Sigmoid colon (tissue), 7 donors: ENCODE results near the gene GREM2. TPM values are rescaled to one million over a fixed set of nuclear protein-coding genes. Genes with fewer than 3 reads are reported as not detected.
A peak's percentile ranks its signal among the peaks of the same experiment; 100 is the strongest.

Source experiments
- DNase-seq: peaks from one replicate; pipeline ENCODE4 v3.0.0-alpha.2; 2019
- H3K27ac ChIP-seq, 4 donors: fragments of 200-600 bp; sonication (generic); one replicate each; pipeline ENCODE4 v1.5.1; 2016 to 2019; ENCODE audit warnings: mild to moderate bottlenecking in 1 of 4
- H3K27me3 ChIP-seq, 3 donors: fragments of 200-600 bp; sonication (generic); one replicate each; pipeline ENCODE4 v1.5.1; 2019; ENCODE audit warnings: mild to moderate bottlenecking in 1 of 3
- H3K36me3 ChIP-seq, 4 donors: fragments of 200-600 bp; sonication (generic); one replicate each; pipeline ENCODE4 v1.5.1; 2016 to 2019
- H3K4me1 ChIP-seq, 4 donors: fragments of 200-600 bp; sonication (generic); one replicate each; pipeline ENCODE4 v1.5.1; 2017 to 2019
- H3K4me3 ChIP-seq, 4 donors: fragments of 200-600 bp; sonication (generic); one replicate each; pipeline ENCODE4 v1.5.1; 2017 to 2019; ENCODE audit warnings: mild to moderate bottlenecking in 2 of 4, moderate library complexity in 1 of 4
- H3K9me3 ChIP-seq, 4 donors: fragments of 200-600 bp in 3 of 4; sonication (generic) in 3 of 4; one replicate each; pipeline versions ENCODE4 v1.5.1 to v1.6.1; 2013 to 2019
- EP300 ChIP-seq, 4 donors: sonication (generic); formaldehyde crosslinking; IDR thresholded peaks; one replicate each; pipeline ENCODE4 v1.6.1; 2017; ENCODE audit warnings: antibody characterized with exemption in 4 of 4
- POLR2A ChIP-seq, 2 donors: fragments of 450-650 bp; IDR thresholded peaks; one replicate each; pipeline ENCODE4 v1.6.1; 2016; ENCODE audit warnings: antibody characterized with exemption in 2 of 2, mild to moderate bottlenecking in 2 of 2, moderate library complexity in 2 of 2
- POLR2AphosphoS5 ChIP-seq, 4 donors: sonication (generic); formaldehyde crosslinking; IDR thresholded peaks; one replicate each; pipeline ENCODE4 v1.6.1; 2017; ENCODE audit warnings: antibody characterized with exemption in 4 of 4
- WGBS, 2 donors: extraction: QIAGEN DNeasy Blood & Tissue Kit; methylation state at CpG; one replicate each; pipeline ENCODE4 v1.1.7; 2013; 5-methylcytosine and 5-hydroxymethylcytosine counted together
- intact Hi-C: fragments of 100-400 bp; cut with DNase I; formaldehyde crosslinking; loops from one replicate; pipeline ENCODE4 v1.15.1; 2023
- polyA plus RNA-seq, 3 donors: library from polyadenylated mRNA; stranded (reverse); fragments of 200-250 nt; gene quantifications; one replicate each; pipeline ENCODE4 v1.2.3, GENCODE V29; 2013
- total RNA-seq, 4 donors: library from RNA; depleted of rRNA; stranded (reverse); fragments of >200 nt; gene quantifications; one replicate each; pipeline ENCODE4 v1.1.0, GENCODE V29; 2016
- TF ChIP-seq, protein P1 (sequence below), 4 experiments: fragments of 450-650 bp in 3 of 4; fragments of 200-600 bp in 1 of 4; IDR thresholded peaks; one replicate each; pipeline ENCODE4 v1.5.1; 2016 to 2019; ENCODE audit warnings: antibody characterized with exemption in 4 of 4, mild to moderate bottlenecking in 3 of 4, moderate library complexity in 2 of 4
- donor health status: healthy with polysubstance abuse.
- donor health status: Bipolar disorder and iron deficiency.
- donor health status: healthy.

Gene GREM2
- total and polyA plus RNA-seq, 7 donors = 0.46 to 18.7 (median 9.4) TPM

DNA sequence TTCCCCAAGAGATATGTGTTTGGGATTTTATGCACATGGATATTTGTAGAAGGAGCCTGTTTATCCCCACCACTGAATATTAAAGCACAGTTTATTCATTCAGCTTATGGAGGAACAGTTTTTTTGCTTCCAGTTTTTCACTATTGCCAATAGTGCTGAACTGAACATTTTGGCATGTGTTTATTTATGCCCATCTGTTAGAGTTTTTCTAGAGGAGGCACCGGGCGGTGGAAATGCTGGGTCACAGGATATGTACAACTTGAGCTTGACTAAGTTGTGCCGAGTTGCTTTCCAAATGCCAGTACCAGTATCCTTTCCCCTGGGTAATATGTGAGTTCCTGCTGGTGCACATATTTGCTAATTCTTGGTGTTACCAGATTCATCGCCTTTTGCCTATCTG lies 111.3 kb downstream of the GREM2 start:
- no peaks in the 10 kb centered on the region for H3K9me3 ChIP-seq
- DNase-seq = no peak
- 91 to 94% methylated on average over 4 of the region's 4 CpGs for WGBS, 2 donors
- H3K36me3 ChIP-seq = no peaks in the 10 kb centered on the region
- intact Hi-C loops = no loop called here
- no peak overlapping the region for H3K4me3 ChIP-seq
- TF ChIP-seq POLR2A (IDR thresholded peaks at IDR 0.05) (no peak), POLR2AphosphoS5 (IDR thresholded peaks at IDR 0.05) (no peak), EP300 (IDR thresholded peaks at IDR 0.05) (no peak)
- TF ChIP-seq, protein P1, sequence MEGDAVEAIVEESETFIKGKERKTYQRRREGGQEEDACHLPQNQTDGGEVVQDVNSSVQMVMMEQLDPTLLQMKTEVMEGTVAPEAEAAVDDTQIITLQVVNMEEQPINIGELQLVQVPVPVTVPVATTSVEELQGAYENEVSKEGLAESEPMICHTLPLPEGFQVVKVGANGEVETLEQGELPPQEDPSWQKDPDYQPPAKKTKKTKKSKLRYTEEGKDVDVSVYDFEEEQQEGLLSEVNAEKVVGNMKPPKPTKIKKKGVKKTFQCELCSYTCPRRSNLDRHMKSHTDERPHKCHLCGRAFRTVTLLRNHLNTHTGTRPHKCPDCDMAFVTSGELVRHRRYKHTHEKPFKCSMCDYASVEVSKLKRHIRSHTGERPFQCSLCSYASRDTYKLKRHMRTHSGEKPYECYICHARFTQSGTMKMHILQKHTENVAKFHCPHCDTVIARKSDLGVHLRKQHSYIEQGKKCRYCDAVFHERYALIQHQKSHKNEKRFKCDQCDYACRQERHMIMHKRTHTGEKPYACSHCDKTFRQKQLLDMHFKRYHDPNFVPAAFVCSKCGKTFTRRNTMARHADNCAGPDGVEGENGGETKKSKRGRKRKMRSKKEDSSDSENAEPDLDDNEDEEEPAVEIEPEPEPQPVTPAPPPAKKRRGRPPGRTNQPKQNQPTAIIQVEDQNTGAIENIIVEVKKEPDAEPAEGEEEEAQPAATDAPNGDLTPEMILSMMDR (IDR thresholded peaks at IDR 0.05) = no peak
- H3K27me3 ChIP-seq = no peaks in the 10 kb centered on the region
- H3K27ac ChIP-seq = no peak overlapping the region
- H3K4me1 ChIP-seq = peaks cover 0 to 12% (median 8%) of the 10 kb centered on the region in 4 donors

DNA sequence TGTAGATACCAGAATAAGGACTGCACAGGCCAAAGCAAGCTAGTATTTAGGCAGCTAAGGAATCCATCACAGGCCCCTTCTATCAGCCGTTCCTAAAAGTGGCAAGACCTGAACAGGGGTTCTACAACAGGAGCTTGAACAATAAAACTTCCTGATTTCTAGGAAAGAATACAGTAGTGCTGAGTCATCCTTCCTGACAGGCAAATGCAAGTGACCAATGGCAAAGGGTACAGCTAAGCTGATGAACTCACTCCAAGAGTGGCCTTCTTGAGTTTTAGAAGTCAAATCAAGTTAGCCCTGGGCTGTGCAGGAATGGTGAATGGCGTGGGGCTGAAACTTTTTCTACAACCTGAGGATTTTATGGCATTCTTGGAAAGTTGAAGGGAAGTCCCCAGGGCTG lies 112.9 kb downstream of the GREM2 start:
- Histone ChIP-seq H3K4me1 (peaks cover 0 to 12% (median 8%) of the 10 kb centered on the region in 4 donors), H3K4me3 (no peak overlapping the region), H3K9me3 (no peaks in the 10 kb centered on the region), H3K36me3 (no peaks in the 10 kb centered on the region), H3K27me3 (no peaks in the 10 kb centered on the region), H3K27ac (peak overlapping the region in 2 of 4 donors; percentile 40 to 43)
- intact Hi-C loops = no loop called here
- WGBS, 2 donors = 54 to 74% methylated on average over 2 of the region's 2 CpGs
- no peak for DNase-seq
- TF ChIP-seq POLR2A (IDR thresholded peaks at IDR 0.05) (no peak), EP300 (IDR thresholded peaks at IDR 0.05) (no peak), POLR2AphosphoS5 (IDR thresholded peaks at IDR 0.05) (no peak)
- TF ChIP-seq, protein P1 (IDR thresholded peaks at IDR 0.05) = no peak

DNA sequence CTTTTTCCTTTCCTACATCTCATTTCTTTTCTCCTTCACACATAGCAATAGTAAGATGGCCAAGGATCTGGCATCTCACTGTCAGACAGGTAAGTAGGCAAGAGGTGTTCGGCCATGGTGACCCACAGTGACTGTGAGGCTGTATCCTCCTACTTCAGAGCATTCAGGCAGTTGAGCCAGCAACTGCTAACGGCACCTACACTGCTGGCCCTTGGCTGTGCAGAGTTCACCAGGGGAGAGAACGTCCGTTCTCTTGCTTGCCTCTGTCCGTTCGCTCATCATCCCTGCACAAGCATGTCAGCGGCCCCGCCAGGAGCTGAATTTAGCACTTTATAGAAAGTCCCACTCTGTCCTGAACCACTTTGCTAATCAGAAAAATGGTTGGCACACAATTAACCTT lies 113.6 kb downstream of the GREM2 start:
- Histone ChIP-seq H3K4me1 (peaks cover 0 to 12% (median 8%) of the 10 kb centered on the region in 4 donors), H3K9me3 (no peaks in the 10 kb centered on the region), H3K27ac (peak overlapping the region in 1 of 4 donors; percentile 40), H3K36me3 (no peaks in the 10 kb centered on the region), H3K27me3 (no peaks in the 10 kb centered on the region), H3K4me3 (no peak overlapping the region)
- 94 to 97% methylated on average over 8 of the region's 8 CpGs for WGBS, 2 donors
- DNase-seq = no peak
- no peak for TF ChIP-seq POLR2AphosphoS5 (IDR thresholded peaks at IDR 0.05)
- TF ChIP-seq, protein P1 (IDR thresholded peaks at IDR 0.05) = no peak
- no peak for TF ChIP-seq EP300 (IDR thresholded peaks at IDR 0.05)
- TF ChIP-seq POLR2A (IDR thresholded peaks at IDR 0.05) = no peak
- intact Hi-C loops = no loop called here

DNA sequence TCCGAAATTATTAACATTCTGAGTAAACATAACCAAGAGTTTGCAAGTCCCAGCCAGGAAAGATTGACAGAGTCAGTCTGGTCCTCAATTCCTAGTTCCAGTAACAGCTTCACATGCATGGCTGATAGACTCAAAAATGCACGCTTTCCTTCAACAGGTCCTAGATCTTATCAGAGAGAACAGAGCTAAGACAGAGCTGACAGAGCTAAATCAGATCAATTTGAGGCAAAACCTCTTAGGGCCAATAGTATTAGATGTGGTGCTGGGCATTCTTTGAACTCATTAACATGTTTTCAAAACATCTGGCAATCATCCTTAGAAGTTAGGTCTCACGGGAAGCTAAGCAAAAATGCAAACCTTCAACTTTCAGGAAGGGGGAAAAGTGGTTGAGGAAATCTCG lies 114.0 kb downstream of the GREM2 start:
- peaks cover 0 to 3% (median 0%) of the 10 kb centered on the region in 4 donors for H3K36me3 ChIP-seq
- no peak overlapping the region for H3K4me3 ChIP-seq
- no peaks in the 10 kb centered on the region for H3K27me3 ChIP-seq
- TF ChIP-seq, protein P1 (IDR thresholded peaks at IDR 0.05) = no peak
- TF ChIP-seq POLR2A (IDR thresholded peaks at IDR 0.05) = no peak
- no peak for TF ChIP-seq EP300 (IDR thresholded peaks at IDR 0.05)
- no peak for TF ChIP-seq POLR2AphosphoS5 (IDR thresholded peaks at IDR 0.05)
- no peak overlapping the region for H3K27ac ChIP-seq
- H3K9me3 ChIP-seq = no peaks in the 10 kb centered on the region
- peaks cover 0 to 12% (median 8%) of the 10 kb centered on the region in 4 donors for H3K4me1 ChIP-seq
- no peak for DNase-seq
- WGBS, 2 donors = 67 to 87% methylated on average over 4 of the region's 4 CpGs
- intact Hi-C loops = no loop called here

DNA sequence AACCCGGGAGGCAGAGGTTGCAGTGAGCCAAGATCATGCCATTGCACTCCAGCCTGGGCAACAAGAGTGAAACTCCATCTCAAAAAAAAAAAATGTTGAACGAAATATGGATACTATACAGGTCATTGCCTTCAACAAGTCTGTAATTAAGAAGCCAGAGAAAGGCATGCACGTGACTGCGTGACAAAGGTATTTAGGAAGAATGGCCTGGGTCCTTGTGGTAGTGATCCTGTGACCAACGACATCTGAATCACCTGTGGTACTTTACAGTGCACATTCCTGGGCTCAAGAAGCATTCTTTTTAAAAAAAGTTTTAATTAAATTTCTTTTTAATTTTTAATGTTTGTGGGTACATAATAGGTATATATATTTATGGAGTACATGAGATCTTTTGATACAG lies 115.0 kb downstream of the GREM2 start:
- Histone ChIP-seq H3K36me3 (peaks cover 0 to 10% (median 0%) of the 10 kb centered on the region in 4 donors), H3K4me3 (no peak overlapping the region), H3K27ac (no peak overlapping the region), H3K27me3 (no peaks in the 10 kb centered on the region), H3K4me1 (peaks cover 0 to 12% (median 8%) of the 10 kb centered on the region in 4 donors), H3K9me3 (no peaks in the 10 kb centered on the region)
- DNase-seq = no peak
- WGBS, 2 donors = 94 to 95% methylated on average over 5 of the region's 5 CpGs
- intact Hi-C loops = no loop called here
- TF ChIP-seq EP300 (IDR thresholded peaks at IDR 0.05) (no peak), POLR2AphosphoS5 (IDR thresholded peaks at IDR 0.05) (no peak), POLR2A (IDR thresholded peaks at IDR 0.05) (no peak)
- TF ChIP-seq, protein P1 (IDR thresholded peaks at IDR 0.05) = no peak
